Measurements from ENCODE around the gene HRH3. TPM values are rescaled to one million over a fixed set of nuclear protein-coding genes. Genes with fewer than 3 reads are reported as not detected.

Gene HRH3
- total RNA-seq, 1 experiment from 2014 or later: 1.8 TPM

DNA sequence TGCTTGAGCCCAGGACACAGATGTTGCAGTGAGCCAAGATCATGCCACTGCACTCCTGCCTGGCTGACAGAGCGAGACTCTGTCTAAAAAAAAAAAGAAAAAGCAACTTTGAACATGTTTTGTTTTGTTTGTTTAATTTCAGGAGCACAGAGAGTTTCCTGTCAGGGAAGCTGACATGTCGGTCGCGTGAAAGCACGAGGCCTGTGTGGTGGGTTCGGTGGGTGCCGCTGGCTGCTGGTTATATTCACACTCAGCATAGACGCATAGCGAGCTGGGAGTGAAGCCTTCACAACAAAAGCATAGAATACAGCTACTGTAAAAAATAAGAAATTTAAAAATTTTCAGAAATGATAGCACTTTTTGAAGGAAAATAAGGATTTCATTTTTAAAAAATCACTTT, 22.8 kb downstream of the HRH3 start:
- Histone ChIP-seq H2BK12ac (ENCODE audit: insufficient read length, low read depth, low read length) (no peak overlapping the region), H2BK5ac (ENCODE audit: insufficient read length, low read length) (no peak overlapping the region), H3K27me3 (ENCODE audit: insufficient read depth, low read length) (no peaks in the 10 kb centered on the region), H3K9me3 (ENCODE audit: control insufficient read depth, low read depth, low read length) (no peaks in the 10 kb centered on the region), H4K5ac (ENCODE audit: insufficient read length, low read depth, low read length) (no peak overlapping the region), H4K20me1 (ENCODE audit: control insufficient read depth, insufficient read depth, insufficient read length) (no peaks in the 10 kb centered on the region), H3K23me2 (ENCODE audit: insufficient read length, low read depth, low read length, poor library complexity, severe bottlenecking) (no peaks in the 10 kb centered on the region), H3K4me1 (ENCODE audit: insufficient read depth, low read length) (no peaks in the 10 kb centered on the region), H3K4ac (ENCODE audit: low read depth, low read length) (no peak overlapping the region), H2AK5ac (ENCODE audit: insufficient read length, low read length) (no peak overlapping the region), H3K27ac (ENCODE audit: insufficient read length, low read depth, low read length) (no peak overlapping the region), H2AFZ (ENCODE audit: low read length) (no peak overlapping the region), H2BK20ac (ENCODE audit: low read depth, low read length, poor library complexity, severe bottlenecking) (no peak overlapping the region), H3K18ac (ENCODE audit: insufficient read length, low read depth, low read length) (no peak overlapping the region), H3K9ac (ENCODE audit: extremely low read depth, insufficient read length, low read length) (no peak overlapping the region), H2BK15ac (ENCODE audit: low read depth, low read length) (no peak overlapping the region), H2BK120ac (ENCODE audit: low read depth, low read length, poor library complexity, severe bottlenecking) (no peak overlapping the region), H3K79me2 (ENCODE audit: insufficient read depth, low read length) (no peaks in the 10 kb centered on the region), H3K14ac (ENCODE audit: insufficient read depth, low read length) (no peak overlapping the region), H3T11ph (ENCODE audit: low read length) (no peak overlapping the region), H4K91ac (ENCODE audit: insufficient read length, low read depth, low read length) (no peak overlapping the region), H3K79me1 (ENCODE audit: insufficient read depth, low read depth, low read length, poor library complexity, severe bottlenecking) (no peaks in the 10 kb centered on the region), H3K56ac (ENCODE audit: insufficient read length, low read depth, low read length) (no peak overlapping the region), H3K4me2 (ENCODE audit: insufficient read depth, insufficient read length, low read length) (no peak overlapping the region), H4K8ac (replicated peaks; ENCODE audit: insufficient read length, low read depth, low read length) (no peak overlapping the region), H3K23ac (ENCODE audit: insufficient read length, low read depth, low read length) (no peak overlapping the region)
- no peak for DNase-seq
- H3K27me3 Mint-ChIP-seq (ENCODE audit: low read depth): no peaks in the 10 kb centered on the region
- TF ChIP-seq, protein P1, sequence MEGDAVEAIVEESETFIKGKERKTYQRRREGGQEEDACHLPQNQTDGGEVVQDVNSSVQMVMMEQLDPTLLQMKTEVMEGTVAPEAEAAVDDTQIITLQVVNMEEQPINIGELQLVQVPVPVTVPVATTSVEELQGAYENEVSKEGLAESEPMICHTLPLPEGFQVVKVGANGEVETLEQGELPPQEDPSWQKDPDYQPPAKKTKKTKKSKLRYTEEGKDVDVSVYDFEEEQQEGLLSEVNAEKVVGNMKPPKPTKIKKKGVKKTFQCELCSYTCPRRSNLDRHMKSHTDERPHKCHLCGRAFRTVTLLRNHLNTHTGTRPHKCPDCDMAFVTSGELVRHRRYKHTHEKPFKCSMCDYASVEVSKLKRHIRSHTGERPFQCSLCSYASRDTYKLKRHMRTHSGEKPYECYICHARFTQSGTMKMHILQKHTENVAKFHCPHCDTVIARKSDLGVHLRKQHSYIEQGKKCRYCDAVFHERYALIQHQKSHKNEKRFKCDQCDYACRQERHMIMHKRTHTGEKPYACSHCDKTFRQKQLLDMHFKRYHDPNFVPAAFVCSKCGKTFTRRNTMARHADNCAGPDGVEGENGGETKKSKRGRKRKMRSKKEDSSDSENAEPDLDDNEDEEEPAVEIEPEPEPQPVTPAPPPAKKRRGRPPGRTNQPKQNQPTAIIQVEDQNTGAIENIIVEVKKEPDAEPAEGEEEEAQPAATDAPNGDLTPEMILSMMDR (conservative IDR thresholded peaks at IDR 0.05): no peak
- no peaks in the 10 kb centered on the region for H3K4me1 Mint-ChIP-seq
- no peak overlapping the region for H3K4me3 Mint-ChIP-seq
- H3K27ac Mint-ChIP-seq: no peak overlapping the region
- no peaks in the 10 kb centered on the region for H3K9me3 Mint-ChIP-seq
- peaks cover 24 to 43% (median 43%) of the 10 kb centered on the region in 3 experiments; a peak in 6 of 7 replicates for H3K36me3 Mint-ChIP-seq (ENCODE audit: insufficient read depth in 1 of 3, low read depth in 3 of 3)
- no CpG with 5 or more reads among the region's 9 CpGs for WGBS (ENCODE audit: extremely low coverage, insufficient read length, low lambda C conversion rate)
